NCI-H2029 treated with DMSO at 0.1 percent for 48 hours (cell line): ENCODE data around the gene SMAD6.
"Not testable (repeated sequence)": the region's sequence is repeated elsewhere in the genome, so short reads cannot be mapped to it uniquely, and the experiment has no call there.

Experiments used
- DNase-seq: peaks from one replicate; lab custom pipeline; 2025; lab: John Stamatoyannopoulos, UW

SMAD6 gene

DNA sequence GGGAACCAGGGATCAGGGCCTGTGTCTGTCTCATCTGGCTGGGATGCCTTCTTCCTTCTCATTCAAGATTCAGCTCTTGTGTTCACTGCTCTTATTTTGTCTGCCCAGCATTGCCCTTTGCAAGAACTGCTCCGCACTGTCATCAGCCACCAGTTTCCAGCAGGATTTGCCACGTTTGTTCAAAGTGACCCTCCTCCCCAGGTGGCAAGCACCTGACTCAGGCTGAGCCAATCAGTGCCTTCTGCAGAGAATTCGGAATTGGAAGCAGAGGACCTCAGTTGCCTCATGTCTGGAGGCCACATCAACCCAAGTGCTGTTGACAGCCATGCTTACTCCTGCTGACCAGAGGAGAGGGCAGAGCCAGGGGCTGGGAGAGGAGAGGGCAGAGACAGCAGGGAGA lies 124.5 kb downstream of the SMAD6 start:
- DNase-seq: no peak

DNA sequence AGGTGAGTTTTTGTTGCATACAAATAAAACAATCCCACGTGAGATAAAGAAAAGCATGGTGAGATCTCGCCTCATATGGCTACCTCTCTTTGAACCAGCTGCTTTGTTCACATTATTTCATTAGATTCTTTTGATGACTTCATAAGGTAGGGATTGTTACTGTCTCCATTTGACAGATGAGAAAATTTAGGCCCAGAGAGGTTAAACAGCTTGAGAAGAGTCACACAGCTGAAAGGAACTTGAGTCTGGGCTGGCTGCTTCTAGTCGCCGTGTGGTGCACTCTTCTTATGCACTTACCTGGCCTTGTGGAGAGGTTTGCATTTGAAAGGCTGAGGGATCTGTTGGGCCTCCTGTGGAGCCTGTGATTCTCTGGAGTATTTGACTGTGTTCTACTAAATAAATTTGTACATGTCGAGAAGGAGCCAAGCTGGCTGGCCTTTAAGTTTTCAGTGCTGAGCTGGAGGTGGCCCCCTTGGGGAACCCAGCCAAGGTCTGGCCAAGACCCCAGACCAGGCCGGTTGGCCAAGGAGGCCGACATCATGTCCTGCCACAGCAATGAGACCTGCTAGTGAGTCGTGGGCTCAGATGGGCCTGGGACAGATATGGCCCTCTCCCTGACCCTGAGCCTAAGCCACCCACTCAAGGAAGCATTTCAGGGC lies 125.1 kb downstream of the SMAD6 start:
- no peak for DNase-seq

- DNase-seq: no peak
Measured at GRCh38 chr15:66827698-66828055, 125.6 kb downstream of the SMAD6 start.

DNA sequence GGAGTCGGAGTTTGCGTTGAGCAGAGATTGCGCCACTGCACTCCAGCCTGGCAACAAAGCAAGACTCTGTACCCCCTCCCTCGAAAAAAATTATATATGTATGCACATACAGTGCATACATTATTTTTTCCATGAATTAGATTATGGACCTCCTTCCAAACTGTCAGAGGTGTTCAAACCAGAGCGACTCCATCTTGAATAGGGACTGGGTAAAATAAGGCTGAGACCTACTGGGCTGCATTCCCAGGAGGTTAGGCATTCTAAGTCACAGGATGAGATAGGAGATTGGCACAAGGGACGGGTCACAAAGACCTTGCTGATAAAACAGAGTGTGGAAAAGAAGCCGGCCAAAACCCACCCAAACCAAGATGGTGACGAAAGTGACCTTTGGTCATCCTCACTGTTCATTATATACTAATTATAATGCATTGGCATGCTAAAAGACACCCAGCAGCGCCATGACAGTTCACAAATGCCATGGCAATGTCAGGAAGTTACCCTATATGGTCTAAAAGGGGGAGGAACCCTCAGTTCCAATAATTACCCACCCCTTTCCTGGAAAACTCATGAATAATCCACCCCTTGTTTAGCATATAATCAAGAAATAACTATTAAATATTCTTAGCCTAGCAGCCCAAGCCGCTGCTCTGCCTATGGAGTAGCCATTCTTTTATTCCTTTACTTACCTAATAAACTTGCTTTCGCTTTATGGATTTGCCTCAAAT lies 126.9 kb downstream of the SMAD6 start:
- DNase-seq: not testable (repeated sequence)

- no peak for DNase-seq
Measured at GRCh38 chr15:66829551-66830121, 127.6 kb downstream of the SMAD6 start.

- DNase-seq: no peak
Measured at GRCh38 chr15:66830358-66830757, 128.3 kb downstream of the SMAD6 start.

GRCh38 chr15:66830823-66831222 lies 128.8 kb downstream of the SMAD6 start:
- no peak for DNase-seq

DNA sequence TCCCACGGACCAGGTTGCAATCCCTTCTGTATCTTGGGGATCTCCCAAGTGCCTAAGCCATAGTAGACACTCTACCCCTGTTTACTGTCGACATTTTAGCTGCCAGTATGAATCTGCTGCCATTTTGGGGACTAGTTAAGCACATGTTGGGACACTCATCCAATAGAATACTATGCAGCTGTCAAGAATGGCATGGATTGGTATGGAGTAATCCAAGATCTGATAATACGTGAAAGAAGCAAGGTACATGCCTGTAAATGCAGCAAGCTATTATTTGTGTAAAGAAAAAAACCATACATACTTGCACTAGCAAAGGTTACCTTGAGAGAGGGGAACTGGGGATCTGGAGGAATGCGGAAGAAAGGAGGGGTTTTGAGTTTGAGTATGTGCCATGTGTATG lies 129.3 kb downstream of the SMAD6 start:
- DNase-seq: no peak

DNA sequence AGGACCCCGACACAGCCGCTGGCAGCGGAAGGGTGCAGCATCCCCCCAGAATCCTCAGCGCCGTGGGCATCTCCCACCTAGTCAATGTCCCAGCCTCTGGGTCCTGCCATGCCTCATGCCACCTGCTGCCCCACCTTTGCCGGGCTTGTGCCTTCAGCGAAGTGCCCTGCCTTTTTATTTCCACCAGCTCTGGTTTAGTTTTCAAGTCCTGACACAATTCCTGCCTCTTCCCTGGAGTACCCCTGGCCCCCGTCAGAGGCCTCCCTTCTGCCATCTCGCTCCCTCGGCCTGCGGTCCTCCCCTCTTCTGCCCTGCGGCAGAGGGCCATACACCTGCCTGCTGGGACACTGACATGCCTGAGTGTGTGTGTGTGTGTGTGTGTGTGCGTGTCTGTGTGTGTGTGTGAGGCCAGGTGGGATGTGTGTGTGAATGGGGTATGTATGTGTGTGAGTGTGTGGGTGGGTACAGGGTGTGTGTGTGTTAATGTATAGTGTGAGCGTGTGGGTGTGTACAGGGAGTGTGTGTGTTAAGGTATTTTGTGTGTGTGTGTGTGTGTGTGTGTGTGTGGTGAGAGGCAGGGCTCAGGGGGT lies 129.9 kb downstream of the SMAD6 start:
- no peak for DNase-seq
